Measurements from ENCODE around the gene CD164L2. TPM values are rescaled to one million over a fixed set of nuclear protein-coding genes. Genes with fewer than 3 reads are reported as not detected.

Gene CD164L2
- total RNA-seq, 2 experiments from 2014 or later, result not detected

- no peak for DNase-seq
- POLR2A ChIA-PET, result no interaction called here
Observed at GRCh38 chr1:27379564-27380122, 3.5 kb downstream of the CD164L2 start.

GRCh38 chr1:27377760-27378495, 5.2 kb downstream of the CD164L2 start:
- no peak overlapping the region for H3K4me3 Mint-ChIP-seq
- CTCF ChIA-PET, result interaction anchor here (0.6 to 1.9 kb wide), 6 partner anchors 10 to 78 kb away, joined by 3 to 5 read pairs (median 4); partner anchors contain the start of gene MAP3K6
- no peaks in the 10 kb centered on the region for H3K9me3 Mint-ChIP-seq
- no peaks in the 10 kb centered on the region for H3K4me1 Mint-ChIP-seq
- H3K36me3 Mint-ChIP-seq (ENCODE audit: low read depth), result no peaks in the 10 kb centered on the region
- no peak overlapping the region for H3K27ac Mint-ChIP-seq
- POLR2A ChIA-PET, result no interaction called here
- no peak for DNase-seq
- H3K27me3 Mint-ChIP-seq, result peaks cover 5% of the 10 kb centered on the region

More at GRCh38 chr1:27379564-27380122, 3.5 kb downstream of the CD164L2 start:
- Mint-ChIP-seq H3K36me3 (ENCODE audit: low read depth) (no peaks in the 10 kb centered on the region), H3K9me3 (no peaks in the 10 kb centered on the region), H3K27ac (no peak overlapping the region), H3K4me3 (no peak overlapping the region), H3K4me1 (no peaks in the 10 kb centered on the region), H3K27me3 (peaks cover 5% of the 10 kb centered on the region)
- CTCF ChIA-PET, result interaction anchor here (0.7 to 2.1 kb wide), 3 partner anchors 8 to 22 kb away, joined by 3 to 5 read pairs (median 4); partner anchors contain the start of gene MAP3K6

DNA sequence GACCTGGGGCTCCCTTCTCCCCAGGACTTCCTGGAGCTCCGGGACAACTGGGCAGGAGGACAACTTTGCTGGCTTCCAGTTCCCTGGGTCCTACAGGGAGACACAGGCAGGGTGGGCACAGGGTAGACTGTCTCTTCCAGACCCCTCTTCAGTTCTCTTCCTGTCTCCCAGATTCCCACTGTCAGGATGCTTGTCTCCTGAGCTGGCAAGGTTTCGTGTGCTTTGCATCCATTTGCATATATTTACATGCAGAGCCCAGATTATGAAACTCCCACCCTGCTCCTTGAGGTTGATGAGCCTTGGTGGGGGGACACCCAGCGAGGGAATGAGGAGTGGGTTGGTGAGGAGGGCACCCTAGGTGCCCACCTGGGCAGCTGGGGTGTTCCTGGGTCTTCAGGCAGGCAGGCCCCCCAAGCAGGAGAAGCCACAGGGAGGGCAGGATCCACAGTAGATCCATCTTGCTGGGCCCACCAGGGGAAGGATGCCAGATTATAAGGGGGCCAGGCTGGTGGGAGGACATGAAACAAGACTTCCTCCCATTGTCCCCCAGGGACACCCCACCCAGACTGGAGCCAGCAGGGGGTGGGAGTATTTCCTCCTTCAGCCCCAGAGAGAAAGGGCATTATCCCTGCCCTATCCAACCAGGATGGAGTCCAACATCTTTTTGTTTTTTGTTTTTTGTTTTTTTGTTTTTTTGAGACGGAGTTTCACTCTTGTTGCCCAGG, 8.6 kb downstream of the CD164L2 start, which contains the start of gene FCN3:
Gene FCN3 (minus strand): TSS at position 463 of the 725 bp plus-strand sequence. CDS start 6 bp downstream, at position 457.
- Mint-ChIP-seq H3K36me3 (ENCODE audit: low read depth) (no peaks in the 10 kb centered on the region), H3K9me3 (no peaks in the 10 kb centered on the region), H3K27me3 (peaks cover 2% of the 10 kb centered on the region), H3K27ac (peak within 1 kb of the TSS; percentile 11), H3K4me3 (no peak within 1 kb of the TSS), H3K4me1 (peaks cover 7% of the 10 kb centered on the region)
- POLR2A ChIA-PET, result interaction anchor here (0.6 kb wide), 1 partner anchor 15 kb away, joined by 9 read pairs; no protein-coding TSS in a partner anchor
- CTCF ChIA-PET, result interaction anchor here (1.4 kb wide), 1 partner anchor 17 kb away, joined by 8 read pairs; no protein-coding TSS in a partner anchor
- DNase-seq, result no peak

DNA sequence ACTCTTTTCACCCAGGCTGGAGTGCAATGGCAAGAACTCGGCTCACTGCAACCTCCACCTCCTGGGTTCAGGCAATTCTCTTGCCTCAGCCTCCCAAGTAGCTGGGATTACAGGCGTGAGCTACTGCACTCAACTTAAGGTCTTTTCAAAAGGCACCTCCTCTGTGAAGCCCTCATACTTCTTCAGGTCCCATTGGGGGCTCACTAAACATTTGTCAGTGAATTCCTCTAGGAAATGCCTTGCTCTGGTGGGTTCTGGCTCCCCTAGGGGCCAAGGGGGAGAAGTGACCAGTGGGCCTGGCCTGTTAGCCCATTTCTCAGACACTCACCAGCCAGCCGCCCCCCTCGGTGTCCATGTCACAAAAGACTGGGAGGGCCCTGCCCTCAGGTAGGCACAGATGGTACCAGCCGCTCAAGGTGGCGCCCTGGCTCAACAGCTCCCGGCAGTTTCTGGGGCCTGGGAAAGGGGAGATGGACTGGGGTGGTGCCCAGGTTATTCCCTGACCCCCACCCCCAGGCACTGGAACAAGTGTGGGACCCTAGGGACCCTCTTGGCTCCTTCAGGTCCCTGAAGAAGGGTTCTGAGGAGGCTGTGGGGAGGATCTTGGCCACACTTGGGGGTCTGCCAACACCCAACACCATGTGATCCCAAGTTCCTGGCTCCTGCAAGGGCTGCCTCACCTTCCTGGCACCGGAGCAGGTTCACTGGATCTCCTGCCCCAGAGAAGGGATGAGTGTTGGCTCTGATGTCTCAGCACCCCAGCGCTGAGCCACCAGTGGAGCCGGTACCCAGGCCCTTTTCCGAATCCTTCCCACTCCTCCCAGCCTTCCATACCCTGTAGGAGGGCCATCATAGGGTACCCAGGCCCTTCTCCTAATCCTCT, 10.1 kb downstream of the CD164L2 start:
- CTCF ChIA-PET, result interaction anchor here (1.1 to 2.3 kb wide), 3 partner anchors 10 to 41 kb away, joined by 3 to 6 read pairs (median 4); partner anchors contain the start of gene CD164L2
- POLR2A ChIA-PET, result no interaction called here
- DNase-seq, result no peak
- no peaks in the 10 kb centered on the region for H3K36me3 Mint-ChIP-seq (ENCODE audit: low read depth)
- H3K27ac Mint-ChIP-seq, result peak overlapping the region; percentile 11
- H3K4me1 Mint-ChIP-seq, result peaks cover 18% of the 10 kb centered on the region
- no peaks in the 10 kb centered on the region for H3K9me3 Mint-ChIP-seq
- H3K27me3 Mint-ChIP-seq, result peaks cover 2% of the 10 kb centered on the region
- no peak overlapping the region for H3K4me3 Mint-ChIP-seq

DNA sequence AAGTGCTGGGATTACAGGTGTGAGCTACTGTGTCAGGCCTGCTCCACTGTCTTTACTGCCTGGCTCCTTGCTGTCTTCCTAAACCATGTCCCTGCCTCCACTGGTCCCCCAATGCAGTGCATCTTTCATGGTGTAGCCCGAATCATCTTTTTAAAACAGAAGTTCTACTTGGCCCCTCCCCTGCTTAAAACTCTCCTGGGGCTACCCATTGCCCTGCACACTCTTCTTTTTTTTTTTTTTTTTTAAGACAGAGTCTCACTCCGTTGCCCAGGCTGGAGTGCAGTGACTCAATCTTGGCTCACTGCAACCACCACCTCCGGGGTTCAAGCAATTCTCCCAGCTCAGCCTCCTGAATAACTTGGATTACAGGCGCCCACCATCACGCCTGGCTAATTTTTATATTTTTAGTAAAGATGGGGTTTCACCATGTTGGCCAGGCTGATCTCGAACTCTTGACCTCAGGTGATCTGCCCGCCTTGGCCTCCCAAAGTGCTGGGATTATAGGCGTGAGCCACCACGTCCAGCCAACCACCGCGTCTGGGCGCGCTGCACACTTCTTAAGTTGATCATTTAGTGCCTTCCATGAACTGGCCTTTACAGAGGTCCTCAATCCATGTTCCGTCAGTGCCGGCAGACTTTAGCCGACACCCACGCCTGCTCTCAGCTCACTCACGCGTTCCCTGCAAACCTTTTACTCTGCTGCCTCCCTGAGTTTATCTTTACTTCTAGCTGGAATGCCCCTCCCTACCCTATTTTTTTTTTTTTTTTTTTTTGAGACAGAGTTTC, 10.9 kb downstream of the CD164L2 start:
- POLR2A ChIA-PET, result no interaction called here

DNA sequence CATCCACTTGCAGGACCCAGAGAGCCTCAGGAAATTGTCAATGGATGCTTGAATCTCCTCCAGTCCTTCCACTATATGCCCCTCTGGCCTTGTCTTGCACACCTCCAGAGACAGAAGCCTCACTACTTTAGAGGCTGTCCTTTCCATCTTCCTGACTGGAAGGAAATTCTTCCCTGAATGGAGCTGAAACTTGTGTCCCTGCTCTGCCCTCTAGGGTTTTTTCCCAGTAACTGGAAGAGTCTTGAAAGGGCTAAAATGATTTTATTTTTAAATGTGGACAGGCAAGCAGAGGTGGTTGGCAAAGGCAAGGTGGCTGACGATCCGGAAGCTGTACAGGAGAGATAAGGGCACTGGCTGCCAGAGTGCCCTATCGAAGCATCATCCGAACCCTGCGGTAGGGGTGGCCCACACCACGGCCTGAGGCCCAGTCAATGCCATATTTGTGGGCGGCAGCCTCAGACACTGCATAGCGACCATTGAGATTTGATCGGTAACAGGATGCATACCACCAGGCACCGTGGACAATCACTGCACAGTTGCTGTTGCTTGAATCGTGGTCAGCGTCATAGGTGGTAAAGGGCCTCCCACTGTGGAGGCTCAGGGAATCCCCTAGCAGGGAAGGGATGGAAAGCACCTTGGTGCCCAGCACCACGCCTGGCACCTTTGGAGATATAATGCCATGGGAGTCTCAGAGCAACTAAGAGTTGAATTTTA, 14.1 kb downstream of the CD164L2 start:
- no peak for DNase-seq
- ChIA-PET POLR2A (interaction anchor here (0.6 kb wide), 1 partner anchor 36 kb away, joined by 3 read pairs; no protein-coding TSS in a partner anchor), CTCF (interaction anchor here (1.1 to 5.5 kb wide), 5 partner anchors 12 to 36 kb away, joined by 3 to 53 read pairs (median 4); no protein-coding TSS in a partner anchor)
- Mint-ChIP-seq H3K9me3 (no peaks in the 10 kb centered on the region), H3K27me3 (no peaks in the 10 kb centered on the region), H3K4me1 (peaks cover 44% of the 10 kb centered on the region), H3K4me3 (no peak overlapping the region), H3K36me3 (ENCODE audit: low read depth) (no peaks in the 10 kb centered on the region), H3K27ac (peak overlapping the region; percentile 75)

More for the DNA sequence above, 10.9 kb downstream of the CD164L2 start:
- H3K4me3 Mint-ChIP-seq, result no peak overlapping the region
- H3K27ac Mint-ChIP-seq, result no peak overlapping the region
- H3K9me3 Mint-ChIP-seq, result no peaks in the 10 kb centered on the region
- DNase-seq, result no peak
- CTCF ChIA-PET, result interaction anchor here (1.1 to 2.3 kb wide), 4 partner anchors 10 to 40 kb away, joined by 3 to 6 read pairs (median 4); partner anchors contain the start of gene CD164L2
- H3K36me3 Mint-ChIP-seq (ENCODE audit: low read depth), result no peaks in the 10 kb centered on the region
- peaks cover 24% of the 10 kb centered on the region for H3K4me1 Mint-ChIP-seq
- H3K27me3 Mint-ChIP-seq, result peaks cover 2% of the 10 kb centered on the region

DNA sequence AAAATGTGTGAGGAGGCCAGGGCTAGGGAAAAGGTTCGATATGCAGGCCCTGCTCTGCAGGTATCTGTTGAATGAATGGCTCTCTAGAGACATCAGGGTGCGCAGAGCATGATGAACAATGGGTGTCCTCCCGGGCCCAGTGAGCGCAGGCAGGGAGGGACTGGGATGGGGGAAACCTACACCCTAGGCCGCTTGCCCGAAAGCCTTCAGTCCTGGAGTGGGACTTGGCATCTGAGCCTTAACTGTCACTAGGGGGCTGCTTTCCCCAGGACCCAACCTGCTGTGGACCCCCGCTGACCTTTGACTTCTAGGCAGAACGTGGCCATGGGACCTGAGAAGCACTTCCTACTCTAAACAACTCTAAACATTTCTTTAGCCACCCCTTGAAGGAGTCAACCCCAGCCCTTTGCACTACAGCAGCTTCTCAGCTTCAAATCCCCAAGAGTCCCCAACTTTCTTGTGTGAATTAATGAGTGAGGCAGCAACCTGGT, 15.9 kb downstream of the CD164L2 start:
- Mint-ChIP-seq H3K27me3 (no peaks in the 10 kb centered on the region), H3K4me1 (peaks cover 44% of the 10 kb centered on the region), H3K4me3 (peak overlapping the region; percentile 67), H3K9me3 (no peaks in the 10 kb centered on the region), H3K27ac (peak overlapping the region; percentile 52), H3K36me3 (ENCODE audit: low read depth) (no peaks in the 10 kb centered on the region)
- ChIA-PET POLR2A (no interaction called here), CTCF (interaction anchor here (0.8 to 5.5 kb wide), 18 partner anchors 10 to 159 kb away, joined by 3 to 53 read pairs (median 6); partner anchors contain the start of genes SYTL1 and WASF2)
- no peak for DNase-seq

DNA sequence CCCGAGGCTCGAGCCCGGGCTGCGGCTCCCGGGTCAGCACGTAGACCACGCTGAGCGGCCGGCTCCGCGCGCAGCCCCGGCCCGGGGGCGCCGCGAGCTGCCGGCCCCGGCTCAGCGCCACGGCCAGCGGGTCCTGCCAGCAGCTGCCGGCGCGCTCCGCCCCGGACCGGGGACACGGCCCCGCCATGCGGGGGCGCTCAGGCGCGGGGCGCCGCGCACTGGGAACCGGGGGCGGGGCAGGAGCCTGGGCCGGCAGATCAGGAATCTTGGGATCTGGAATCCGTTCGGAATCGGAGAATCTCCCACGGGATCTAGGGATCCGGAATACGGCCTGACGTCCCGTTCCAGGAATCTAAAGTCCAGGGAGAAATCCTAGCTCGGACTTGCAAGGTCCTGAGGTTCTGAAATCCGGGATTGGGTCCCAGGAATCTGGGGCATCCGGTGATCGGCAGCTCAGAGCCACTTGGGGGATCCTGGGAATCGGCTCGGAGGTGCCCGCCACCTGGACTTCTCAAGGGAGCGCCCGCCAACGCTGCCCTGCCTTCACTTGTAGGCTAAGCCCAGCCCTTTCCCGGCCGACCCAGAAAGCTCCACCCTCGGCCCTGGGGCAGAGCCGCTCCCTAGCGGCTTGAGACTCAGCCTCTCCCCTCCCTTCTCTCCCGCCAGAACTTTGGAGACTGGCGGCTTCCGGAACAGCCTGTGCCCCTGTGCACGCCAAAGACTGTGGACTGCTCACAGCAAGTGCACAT, 16.5 kb downstream of the CD164L2 start, which contains the start of gene MAP3K6:
Gene MAP3K6 (minus strand): TSS at position 551 of the 749 bp plus-strand sequence. CDS start 364 bp downstream, at position 187.
- no peaks in the 10 kb centered on the region for H3K9me3 Mint-ChIP-seq
- peak within 1 kb of the TSS; percentile 82 for H3K27ac Mint-ChIP-seq
- CTCF ChIA-PET, result interaction anchor here (0.6 to 5.5 kb wide), 28 partner anchors 9 to 1713 kb away, joined by 3 to 53 read pairs (median 4); partner anchors contain the start of genes STX12, SYTL1 and WASF2
- H3K4me3 Mint-ChIP-seq, result peak within 1 kb of the TSS; percentile 77
- no peaks in the 10 kb centered on the region for H3K36me3 Mint-ChIP-seq (ENCODE audit: low read depth)
- H3K4me1 Mint-ChIP-seq, result peaks cover 44% of the 10 kb centered on the region
- POLR2A ChIA-PET, result no interaction called here
- no peaks in the 10 kb centered on the region for H3K27me3 Mint-ChIP-seq
- DNase-seq, result peak; percentile 36

- Mint-ChIP-seq H3K27ac (peak overlapping the region; percentile 82), H3K27me3 (no peaks in the 10 kb centered on the region), H3K36me3 (ENCODE audit: low read depth) (no peaks in the 10 kb centered on the region), H3K4me3 (peak overlapping the region; percentile 77), H3K4me1 (peaks cover 46% of the 10 kb centered on the region), H3K9me3 (no peaks in the 10 kb centered on the region)
- ChIA-PET POLR2A (interaction anchor here (0.6 kb wide), 1 partner anchor 64 kb away, joined by 3 read pairs; no protein-coding TSS in a partner anchor), CTCF (interaction anchor here (0.6 to 5.5 kb wide), 25 partner anchors 9 to 1712 kb away, joined by 3 to 53 read pairs (median 4); partner anchors contain the start of genes STX12, SYTL1 and WASF2)
- DNase-seq, result peak; percentile 79
Observed at GRCh38 chr1:27366113-27366410, 17.1 kb downstream of the CD164L2 start.

All from activated CD4-positive, alpha-beta T cell treated with anti-CD3 and anti-CD28 coated beads, Interleukin-2, amount 10 ng/mL, durations not matched to agents 7 days and 5 days (primary cell).